Activated T-cell treated with anti-CD3 and anti-CD28 coated beads, Interleukin-2, amount 50 U/mL, for 4 hours (primary cell): ENCODE data around the gene THSD4. TPM values are rescaled to one million over a fixed set of nuclear protein-coding genes. Genes with fewer than 3 reads are reported as not detected.
A peak's percentile ranks its signal among the peaks of the same experiment; 100 is the strongest.

Experiments used
- ATAC-seq, 2 donors: fragments of 200-7000 bp; cut with Tn5 transposase; one replicate each; pipeline ENCODE4 v1.10.0; 2021
- DNase-seq: peaks from one replicate; pipeline ENCODE4 v3.0.0-alpha.2; 2020
- H3K27me3 Mint-ChIP-seq: one replicate; pipeline ENCODE4 v1.8.0; 2021; ENCODE audit warnings: low read depth, mixed read lengths
- H3K36me3 Mint-ChIP-seq: one replicate; pipeline ENCODE4 v1.8.0; 2022; ENCODE audit warnings: mixed read lengths; ENCODE audit not compliant: insufficient read depth
- H3K4me1 Mint-ChIP-seq: one replicate; pipeline ENCODE4 v1.8.0; 2021; ENCODE audit warnings: low read depth, mixed read lengths
- H3K4me3 Mint-ChIP-seq: one replicate; pipeline ENCODE4 v1.8.0; 2021; ENCODE audit warnings: mild to moderate bottlenecking, moderate library complexity, mixed read lengths
- H3K9me3 Mint-ChIP-seq: one replicate; pipeline ENCODE4 v1.8.0; 2021; ENCODE audit warnings: mixed read lengths
- total RNA-seq, 3 donors: library from RNA; stranded (reverse); gene quantifications; one replicate each; pipeline ENCODE4 v1.2.1, GENCODE V29; 2021

The THSD4 gene
- total RNA-seq, 3 donors from 2014 or later: 0.08 to 0.16 (median 0.11) TPM

DNA sequence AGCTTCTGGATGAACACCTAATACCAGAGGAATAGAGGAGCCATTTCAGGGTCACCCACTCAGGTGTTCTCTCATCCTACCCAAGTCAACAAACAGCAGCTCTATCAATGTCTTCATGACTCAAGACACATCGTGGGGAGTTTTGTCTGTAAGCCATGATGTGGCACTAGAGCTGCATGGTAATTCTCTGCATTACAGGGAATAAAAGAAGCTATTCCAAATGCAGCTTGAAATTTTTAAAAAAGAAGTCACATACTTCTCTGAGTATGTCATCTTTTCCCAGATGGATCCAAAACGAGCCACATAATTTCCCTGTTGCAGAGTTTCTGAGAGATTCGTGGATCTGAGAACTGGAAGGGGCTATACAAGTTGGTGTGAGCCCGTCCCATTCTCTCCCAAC, 6.1 kb upstream of the THSD4 start:
- Mint-ChIP-seq H3K4me3 (no peak overlapping the region), H3K27me3 (peaks cover 16% of the 10 kb centered on the region), H3K4me1 (no peaks in the 10 kb centered on the region), H3K36me3 (no peaks in the 10 kb centered on the region), H3K9me3 (no peaks in the 10 kb centered on the region)
- ATAC-seq (no peak), DNase-seq (no peak)

DNA sequence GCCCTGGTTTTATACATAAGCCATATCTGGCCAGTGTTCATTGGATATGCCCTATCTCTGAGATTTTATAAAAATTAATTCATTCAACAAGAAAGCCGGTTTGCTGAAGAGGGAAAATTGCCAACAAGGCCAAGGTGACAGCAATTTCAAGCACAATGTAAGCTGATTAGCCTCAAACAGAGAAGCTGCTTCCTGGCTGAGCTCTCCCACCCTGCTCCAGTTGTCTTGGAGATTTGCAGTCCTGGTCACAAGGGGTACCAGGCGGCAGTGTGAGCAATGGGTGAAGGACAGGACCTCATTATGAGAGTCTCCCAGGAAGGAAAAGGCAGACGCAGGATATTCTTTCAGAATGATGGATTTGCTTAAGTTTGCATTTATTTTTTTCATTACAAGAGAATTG, 5.4 kb upstream of the THSD4 start:
- no peaks in the 10 kb centered on the region for H3K9me3 Mint-ChIP-seq
- H3K4me1 Mint-ChIP-seq: no peaks in the 10 kb centered on the region
- ATAC-seq (no peak), DNase-seq (no peak)
- H3K36me3 Mint-ChIP-seq: no peaks in the 10 kb centered on the region
- H3K4me3 Mint-ChIP-seq: no peak overlapping the region
- peaks cover 22% of the 10 kb centered on the region for H3K27me3 Mint-ChIP-seq

DNA sequence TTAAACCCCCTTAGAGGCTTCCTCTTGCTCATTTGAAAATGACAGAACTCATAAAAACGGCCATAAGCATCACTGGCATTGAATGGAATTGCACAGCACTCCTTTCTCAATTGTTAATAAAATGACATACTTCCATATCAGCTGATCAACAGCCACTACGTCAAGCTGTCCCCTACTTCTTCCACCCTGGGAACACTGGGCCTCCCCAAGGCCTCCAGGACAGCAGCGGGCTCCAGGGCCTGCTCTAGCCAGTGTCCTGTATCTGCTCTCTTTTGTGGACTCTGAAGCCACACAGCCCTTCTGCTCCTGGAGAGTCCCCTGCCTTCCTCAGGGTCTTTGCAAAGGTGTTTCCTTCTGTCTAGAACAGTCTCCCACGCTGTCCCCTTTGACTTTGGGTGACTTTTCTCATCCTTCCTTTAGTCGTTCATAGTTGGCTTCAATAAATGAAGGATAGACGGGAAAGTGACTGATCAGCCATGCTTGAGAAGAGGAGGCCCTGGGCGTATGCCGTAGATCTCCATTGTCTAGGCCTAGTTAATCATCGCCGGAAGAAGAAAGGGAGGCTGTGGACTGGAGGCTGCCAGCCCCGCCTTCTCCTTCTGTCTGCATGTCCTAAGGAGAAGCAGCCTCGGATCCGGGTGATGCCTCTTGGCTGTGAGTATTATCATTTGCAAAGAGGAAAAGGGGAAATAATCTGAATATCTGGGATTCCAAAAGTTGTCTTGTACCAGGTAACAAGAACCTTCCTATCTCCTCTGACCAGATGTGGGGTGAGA, 4.7 kb upstream of the THSD4 start:
- ATAC-seq (no peak), DNase-seq (no peak)
- no peaks in the 10 kb centered on the region for H3K4me1 Mint-ChIP-seq
- peaks cover 25% of the 10 kb centered on the region for H3K27me3 Mint-ChIP-seq
- no peaks in the 10 kb centered on the region for H3K36me3 Mint-ChIP-seq
- no peaks in the 10 kb centered on the region for H3K9me3 Mint-ChIP-seq
- no peak overlapping the region for H3K4me3 Mint-ChIP-seq

GRCh38 chr15:71111181-71111565, 4.1 kb upstream of the THSD4 start:
- DNase-seq (no peak), ATAC-seq (no peak)
- Mint-ChIP-seq H3K27me3 (peaks cover 23% of the 10 kb centered on the region), H3K4me1 (peaks cover 2% of the 10 kb centered on the region), H3K9me3 (no peaks in the 10 kb centered on the region), H3K4me3 (no peak overlapping the region), H3K36me3 (no peaks in the 10 kb centered on the region)

- Mint-ChIP-seq H3K9me3 (no peaks in the 10 kb centered on the region), H3K27me3 (peaks cover 31% of the 10 kb centered on the region), H3K4me1 (peaks cover 6% of the 10 kb centered on the region), H3K4me3 (no peak overlapping the region), H3K36me3 (no peaks in the 10 kb centered on the region)
- DNase-seq (no peak), ATAC-seq (no peak)
Observed at GRCh38 chr15:71111950-71112349, 3.3 kb upstream of the THSD4 start.

GRCh38 chr15:71112429-71112828, 2.8 kb upstream of the THSD4 start:
- peaks cover 33% of the 10 kb centered on the region for H3K27me3 Mint-ChIP-seq
- H3K4me1 Mint-ChIP-seq: peaks cover 6% of the 10 kb centered on the region
- no peak overlapping the region for H3K4me3 Mint-ChIP-seq
- H3K9me3 Mint-ChIP-seq: no peaks in the 10 kb centered on the region
- no peaks in the 10 kb centered on the region for H3K36me3 Mint-ChIP-seq
- DNase-seq (no peak), ATAC-seq (no peak)

DNA sequence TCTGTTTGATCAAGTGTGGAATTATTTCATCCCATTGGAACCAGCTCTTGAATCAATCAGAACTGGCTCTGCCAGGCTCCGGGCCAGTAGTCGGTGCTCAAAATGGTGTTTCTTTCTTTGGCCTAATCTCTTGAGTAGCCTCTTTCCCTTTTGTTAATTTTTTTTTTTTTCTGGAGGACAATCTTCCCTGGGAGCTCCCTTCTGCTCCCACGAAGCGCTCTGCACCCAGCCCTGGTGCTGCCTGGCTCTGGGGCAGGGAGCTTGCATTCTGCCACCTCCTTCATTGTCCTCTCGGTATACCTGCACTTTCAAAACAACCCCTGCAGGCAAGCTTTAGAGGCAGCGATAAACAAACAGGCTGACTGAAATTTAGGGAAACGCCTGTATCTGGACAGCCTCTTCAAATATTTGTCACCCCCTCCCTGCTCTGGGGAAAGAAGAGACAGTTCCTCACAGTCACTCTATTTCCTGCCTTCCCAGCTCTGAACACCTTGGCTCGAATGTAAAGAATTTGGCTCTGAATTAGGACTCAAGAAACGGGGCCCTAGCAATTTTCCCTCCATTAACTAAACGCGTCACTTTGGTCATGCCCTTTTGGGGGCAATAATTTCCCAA, 1.1 kb upstream of the THSD4 start:
- no peak for ATAC-seq
- no peak for DNase-seq
- Mint-ChIP-seq H3K9me3 (no peaks in the 10 kb centered on the region), H3K4me3 (no peak overlapping the region), H3K36me3 (no peaks in the 10 kb centered on the region), H3K4me1 (peaks cover 6% of the 10 kb centered on the region), H3K27me3 (peaks cover 47% of the 10 kb centered on the region)

DNA sequence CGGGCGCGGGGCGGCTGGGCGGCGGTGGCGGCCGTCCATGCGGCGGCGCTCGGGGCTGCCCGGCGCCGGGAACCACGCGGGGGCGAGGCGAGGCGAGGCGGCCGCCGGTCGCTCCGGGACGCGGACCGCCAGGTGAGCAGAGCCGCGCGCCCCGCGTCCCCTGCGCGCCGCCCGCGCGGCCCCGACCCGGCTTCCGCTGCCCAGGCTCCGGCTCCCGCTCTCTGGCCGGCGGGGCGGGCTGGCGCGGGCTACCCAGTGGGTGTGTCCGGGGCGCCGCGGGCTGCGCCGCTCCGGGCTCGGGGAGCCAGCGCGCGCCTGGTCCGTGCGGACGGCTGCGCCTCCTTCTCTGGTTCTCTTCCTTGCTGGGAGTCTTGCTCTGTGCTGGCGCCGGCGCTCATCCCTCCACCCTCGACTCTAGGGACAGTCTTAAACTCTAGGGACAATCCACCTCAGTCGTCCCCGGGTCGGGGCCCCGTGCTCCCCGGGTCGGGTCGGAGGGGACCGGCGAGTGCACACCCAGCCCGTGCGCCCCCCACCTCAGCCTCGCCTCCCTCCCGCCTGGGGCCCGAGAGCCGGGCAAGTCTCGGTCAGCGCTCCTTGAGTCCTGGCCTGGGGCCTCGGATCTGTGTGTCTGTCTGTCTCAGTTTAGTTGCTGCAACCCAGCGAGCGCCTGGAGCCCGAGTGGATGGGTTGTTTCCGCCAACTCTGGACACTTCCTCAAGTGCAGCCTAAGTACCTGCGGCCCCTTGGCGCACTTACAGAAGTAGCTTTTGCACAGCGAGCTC, 488 bp downstream of the THSD4 start:
- Mint-ChIP-seq H3K4me3 (peak overlapping the region; percentile 47), H3K36me3 (no peaks in the 10 kb centered on the region), H3K4me1 (peaks cover 6% of the 10 kb centered on the region), H3K27me3 (peaks cover 56% of the 10 kb centered on the region), H3K9me3 (no peaks in the 10 kb centered on the region)
- DNase-seq: no peak
- peak; percentile 39 to 68 for ATAC-seq

GRCh38 chr15:71116366-71116765, 1.1 kb downstream of the THSD4 start:
- Mint-ChIP-seq H3K4me1 (peaks cover 6% of the 10 kb centered on the region), H3K27me3 (peaks cover 61% of the 10 kb centered on the region), H3K36me3 (no peaks in the 10 kb centered on the region), H3K9me3 (no peaks in the 10 kb centered on the region), H3K4me3 (peak overlapping the region; percentile 47)
- no peak for ATAC-seq
- DNase-seq: no peak

DNA sequence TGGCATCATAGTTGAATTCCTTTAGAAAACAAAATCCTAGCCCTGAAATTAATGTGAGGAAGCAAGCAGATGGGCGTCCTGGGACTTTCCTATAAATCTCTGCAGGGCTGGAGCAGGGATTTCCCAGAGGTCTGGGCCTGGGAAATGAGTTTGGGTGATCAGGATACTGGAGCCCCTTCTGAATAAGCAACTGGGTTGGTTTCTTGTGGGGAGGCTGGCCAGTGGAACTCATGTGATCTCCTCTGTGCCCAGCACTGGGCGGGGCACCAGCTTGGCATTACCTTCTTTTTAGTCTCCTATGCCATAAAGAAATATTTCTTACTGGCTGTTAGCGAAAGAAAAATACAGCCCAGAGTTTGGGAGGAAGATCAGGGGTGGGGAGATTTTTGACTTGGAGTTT, 1.7 kb downstream of the THSD4 start:
- peaks cover 65% of the 10 kb centered on the region for H3K27me3 Mint-ChIP-seq
- H3K4me3 Mint-ChIP-seq: no peak overlapping the region
- H3K9me3 Mint-ChIP-seq: no peaks in the 10 kb centered on the region
- no peak for ATAC-seq
- no peak for DNase-seq
- no peaks in the 10 kb centered on the region for H3K36me3 Mint-ChIP-seq
- peaks cover 6% of the 10 kb centered on the region for H3K4me1 Mint-ChIP-seq

- DNase-seq (no peak), ATAC-seq (no peak)
- Mint-ChIP-seq H3K27me3 (peaks cover 67% of the 10 kb centered on the region), H3K9me3 (no peaks in the 10 kb centered on the region), H3K4me3 (no peak overlapping the region), H3K4me1 (peaks cover 6% of the 10 kb centered on the region), H3K36me3 (no peaks in the 10 kb centered on the region)
Observed at GRCh38 chr15:71117714-71118305, 2.5 kb downstream of the THSD4 start.

- Mint-ChIP-seq H3K4me1 (peaks cover 6% of the 10 kb centered on the region), H3K9me3 (no peaks in the 10 kb centered on the region), H3K27me3 (peaks cover 69% of the 10 kb centered on the region), H3K4me3 (no peak overlapping the region), H3K36me3 (no peaks in the 10 kb centered on the region)
- no peak for ATAC-seq
- DNase-seq: no peak
Observed at GRCh38 chr15:71118345-71118744, 3.1 kb downstream of the THSD4 start.

DNA sequence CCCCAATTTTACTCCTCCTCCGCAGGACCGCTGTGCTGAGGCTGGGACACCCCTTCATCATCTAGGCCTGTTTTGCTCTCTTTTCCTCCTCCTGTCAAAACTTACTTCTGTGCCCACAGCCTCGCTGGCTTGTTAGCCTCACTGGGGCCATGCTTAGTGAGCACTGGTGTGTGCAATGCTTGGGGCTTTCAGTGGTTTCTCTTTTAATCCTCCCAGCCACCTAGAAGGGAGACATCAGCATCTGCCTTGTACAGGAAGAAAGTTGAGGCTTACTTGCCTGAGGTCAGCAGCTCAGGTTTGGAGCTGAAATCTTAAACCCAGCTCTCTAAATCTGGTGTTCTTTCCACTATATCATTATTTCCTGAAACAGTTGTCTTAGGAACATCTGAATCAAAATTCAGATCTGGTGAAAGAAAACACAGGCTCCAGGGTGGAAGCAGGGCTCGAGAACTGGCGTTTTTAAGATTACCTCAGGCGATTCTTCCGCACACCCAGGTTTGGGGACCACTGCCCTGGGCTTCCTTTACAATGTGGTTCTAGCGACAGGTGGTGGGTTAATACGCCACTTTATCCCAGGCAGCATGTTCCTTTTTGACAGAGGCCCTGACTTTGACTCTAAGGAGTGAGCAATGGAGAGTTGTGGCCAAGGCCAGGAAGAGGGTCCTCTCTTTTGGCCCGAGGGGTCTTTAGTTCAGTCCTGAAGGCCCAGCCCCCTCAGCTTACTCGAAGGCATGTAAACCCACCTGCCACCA, 3.8 kb downstream of the THSD4 start:
- peaks cover 67% of the 10 kb centered on the region for H3K27me3 Mint-ChIP-seq
- no peaks in the 10 kb centered on the region for H3K9me3 Mint-ChIP-seq
- H3K36me3 Mint-ChIP-seq: no peaks in the 10 kb centered on the region
- no peak overlapping the region for H3K4me3 Mint-ChIP-seq
- DNase-seq: no peak
- ATAC-seq: no peak
- peaks cover 6% of the 10 kb centered on the region for H3K4me1 Mint-ChIP-seq

DNA sequence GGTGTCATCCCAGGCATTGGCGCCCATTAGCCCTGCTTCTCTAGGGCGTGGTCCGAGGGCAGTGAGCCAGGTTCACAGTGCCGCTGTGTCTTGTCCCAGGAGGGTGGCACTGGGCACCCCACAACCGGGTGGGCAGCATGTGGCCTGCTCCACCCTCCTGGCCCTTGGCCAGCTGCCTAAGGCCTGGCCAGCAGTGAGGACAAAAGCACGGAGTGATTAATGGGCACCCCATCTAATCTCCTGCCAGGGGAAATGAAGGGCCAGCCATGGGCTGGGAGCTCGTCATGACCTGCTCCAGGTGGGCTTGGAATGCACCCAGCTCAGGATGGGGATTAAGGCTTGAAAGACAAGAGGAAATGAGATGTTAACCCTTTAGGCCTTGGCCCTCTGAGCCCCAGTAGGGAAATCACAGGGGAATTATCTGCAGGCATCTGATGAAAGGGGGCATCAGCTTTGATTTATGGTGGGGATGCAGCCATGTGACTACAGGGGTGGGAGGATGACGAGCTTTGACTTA, 5.2 kb downstream of the THSD4 start:
- Mint-ChIP-seq H3K27me3 (peaks cover 59% of the 10 kb centered on the region), H3K9me3 (no peaks in the 10 kb centered on the region)

More for the DNA sequence above, 5.2 kb downstream of the THSD4 start:
- Mint-ChIP-seq H3K36me3 (no peaks in the 10 kb centered on the region), H3K4me1 (peaks cover 6% of the 10 kb centered on the region), H3K4me3 (no peak overlapping the region)
- no peak for ATAC-seq
- no peak for DNase-seq
